HepG2 (cell line): ENCODE results near the gene TRRAP. TPM values are rescaled to one million over a fixed set of nuclear protein-coding genes. Genes with fewer than 3 reads are reported as not detected.

Experiments
- ATAC-seq: fragments of 200-7000 bp; cut with Tn5 transposase; 3 replicates; pipeline ENCODE4 v1.9.1; 2020; ENCODE audit warnings: mild to moderate bottlenecking, moderate library complexity
- BruUV-seq: library from RNA; stranded (reverse); fragments of 400-500 nt; replicated peaks from 2 replicates; lab custom pipeline; 2021; lab: Mats Ljungman, UMichigan
- CTCF ChIA-PET: fragments of 300-600 bp; formaldehyde crosslinking; extraction: SDS; loops from one replicate; lab custom pipeline; 2021; ENCODE audit warnings: low total read pairs, inconsistent platforms, low intra/inter-chr PET ratio; lab: Yijun Ruan, JAX
- POLR2A ChIA-PET: fragments of 350-600 bp; sonication (Branson Sonifier 250); formaldehyde crosslinking; loops from one replicate; lab custom pipeline; 2020; ENCODE audit warnings: antibody characterized with exemption, inconsistent platforms; lab: Yijun Ruan, JAX
- DNase-seq: peaks from one replicate; pipeline ENCODE4 v3.0.0-alpha.2; 2015; ENCODE audit warnings: low spot score
- FAIRE-seq: peaks from 3 replicates; lab custom pipeline; 2011; peaks lifted over from hg19 to GRCh38; lab: Jason Lieb, UNC
- H2AFZ ChIP-seq: one replicate; pipeline ENCODE4 v1.6.1; 2011; ENCODE audit warnings: low read length, inconsistent platforms
- H3K27ac ChIP-seq: fragments of 300-600 bp; 3 replicates; pipeline ENCODE4 v1.8.0; 2011; ENCODE audit warnings: mixed run types, mild to moderate bottlenecking, mixed read lengths, low read length, inconsistent platforms; ENCODE audit not compliant: insufficient read depth; ENCODE audit errors: extremely low read length
- H3K27me3 ChIP-seq, 2 experiments: fragments of 200-600 bp in 1 of 2; 2 replicates in 1 of 2; 3 replicates in 1 of 2; pipeline versions ENCODE4 v1.6.0 to v1.8.0; 2011; ENCODE audit warnings: low read length in 2 of 2, mild to moderate bottlenecking in 2 of 2, moderate library complexity in 2 of 2, inconsistent platforms in 1 of 2; ENCODE audit not compliant: insufficient read depth in 2 of 2, control insufficient read depth in 1 of 2
- H3K36me3 ChIP-seq, 2 experiments: fragments of 200-600 bp in 1 of 2; replicated peaks in 1 of 2; 2 replicates in 1 of 2; 3 replicates in 1 of 2; pipeline versions ENCODE4 v1.5.1 to v1.8.0; 2011; ENCODE audit warnings: low read length in 2 of 2, inconsistent platforms in 1 of 2; ENCODE audit not compliant: insufficient read depth in 2 of 2, control insufficient read depth in 1 of 2
- H3K4me1 ChIP-seq: 2 replicates; pipeline ENCODE4 v1.5.1; 2012; ENCODE audit warnings: low read length, inconsistent platforms; ENCODE audit not compliant: insufficient read depth
- H3K4me2 ChIP-seq: 2 replicates; pipeline ENCODE4 v1.6.0; 2011; ENCODE audit warnings: low read depth, low read length, inconsistent platforms
- H3K4me3 ChIP-seq, 3 experiments: fragments of 200-600 bp in 1 of 3; sonication (generic), shearing (Covaris generic) in 1 of 3; replicated peaks in 1 of 3; 2 replicates each; pipeline ENCODE4 v1.5.1; 2011 to 2016; ENCODE audit warnings: low read length in 3 of 3, inconsistent platforms in 2 of 3, low read depth in 2 of 3, mild to moderate bottlenecking in 2 of 3, control low read depth in 1 of 3, mixed read lengths in 1 of 3; ENCODE audit not compliant: insufficient read depth in 1 of 3
- H3K79me2 ChIP-seq: one replicate; pipeline ENCODE4 v1.6.1; 2011; ENCODE audit warnings: low read length, inconsistent platforms; ENCODE audit not compliant: insufficient read depth
- H3K9ac ChIP-seq: 2 replicates; pipeline ENCODE4 v1.6.0; 2011; ENCODE audit warnings: mild to moderate bottlenecking, low read depth, low read length, inconsistent platforms; ENCODE audit not compliant: insufficient read depth
- H3K9me3 ChIP-seq: 2 replicates; pipeline ENCODE4 v1.5.1; 2012; ENCODE audit warnings: mild to moderate bottlenecking, low read length
- H4K20me1 ChIP-seq: 2 replicates; pipeline ENCODE4 v1.6.0; 2011; ENCODE audit warnings: inconsistent platforms, mild to moderate bottlenecking, low read length, moderate library complexity; ENCODE audit not compliant: insufficient read depth
- DDIT3 ChIP-seq: sonication (generic); formaldehyde crosslinking; IDR thresholded peaks from 2 replicates; pipeline ENCODE4 v1.4.0; 2020; ENCODE audit warnings: mild to moderate bottlenecking, missing genetic modification reagents
- GLMP ChIP-seq: sonication (generic); formaldehyde crosslinking; IDR thresholded peaks from 2 replicates; pipeline ENCODE4 v1.9.0; 2021; ENCODE audit warnings: missing genetic modification reagents, mild to moderate bottlenecking, borderline replicate concordance
- PITX1 ChIP-seq: sonication (generic); formaldehyde crosslinking; IDR thresholded peaks from 2 replicates; pipeline ENCODE4 v1.5.1; 2020; ENCODE audit warnings: mild to moderate bottlenecking, missing genetic modification reagents
- RFXANK ChIP-seq: IDR thresholded peaks from 2 replicates; pipeline ENCODE4 v1.6.1; 2016
- SKIL ChIP-seq: sonication (generic); formaldehyde crosslinking; IDR thresholded peaks from 2 replicates; pipeline ENCODE4 v1.8.0; 2022; ENCODE audit warnings: missing genetic modification reagents, mild to moderate bottlenecking, moderate library complexity, borderline replicate concordance
- ZNF747 ChIP-seq: sonication (generic); formaldehyde crosslinking; IDR thresholded peaks from 2 replicates; pipeline ENCODE4 v1.8.1; 2023; ENCODE audit warnings: missing genetic modification reagents, mild to moderate bottlenecking, borderline replicate concordance
- WGBS: methylation state at CpG from one replicate; pipeline ENCODE4 v1.1.6; 2017; ENCODE audit warnings: low lambda C conversion rate; 5-methylcytosine and 5-hydroxymethylcytosine counted together
- in situ Hi-C: cut with HindIII; loops from 2 replicates; pipeline ENCODE4 v1.10.0; 2017; ENCODE audit warnings: low pct_unique_long_range_greater_than_20kb; ENCODE audit not compliant: extremely low pct_ligation_motif_present
- intact Hi-C: fragments of 100-400 bp; cut with micrococcal nuclease; formaldehyde crosslinking; loops from one replicate; pipeline ENCODE4 v1.10.0; 2022; ENCODE audit not compliant: unreplicated experiment
- polyA plus RNA-seq, 8 experiments: library from polyadenylated mRNA; depleted of rRNA in 3 of 8; stranded (reverse) in 7 of 8; unstranded in 1 of 8; fragments of >200 nt; fragmentation: Illumina TruSeq in 4 of 8; extraction: Trizol in 4 of 8; gene quantifications; 2 replicates each; pipeline versions ENCODE4 v1.2.1 to v1.2.3, GENCODE V29; 2011 to 2016; ENCODE audit warnings: low read depth in 4 of 8, missing spikeins in 1 of 8, mixed read lengths in 1 of 8; ENCODE audit not compliant: insufficient read depth in 1 of 8
- total RNA-seq, 5 experiments: library from RNA; depleted of rRNA; stranded (reverse); fragments of >200 nt; fragmentation: Illumina TruSeq; extraction: Trizol; gene quantifications; 2 replicates each; pipeline ENCODE4 v1.2.3, GENCODE V29; 2016; ENCODE audit warnings: low read depth in 1 of 5

TRRAP gene
- total and polyA plus RNA-seq, 2 of the 13 experiments (the other 11 are each of a cell fraction or from before 2014, with no cell fraction given), result 8.6 to 10.5 TPM

GRCh38 chr7:99019523-99020412 lies 141.4 kb downstream of the TRRAP start:
- H3K4me1 ChIP-seq, result no peaks in the 10 kb centered on the region
- FAIRE-seq (no peak), DNase-seq (no peak), ATAC-seq (no peak)
- H3K36me3 ChIP-seq, result peaks cover 4 to 8% of the 10 kb centered on the region in 2 experiments; a peak in 3 of 5 replicates
- H3K79me2 ChIP-seq, result no peaks in the 10 kb centered on the region
- no peak overlapping the region for H3K4me2 ChIP-seq
- H4K20me1 ChIP-seq, result no peaks in the 10 kb centered on the region
- intact Hi-C loops, result no loop called here
- ChIA-PET POLR2A (no interaction called here), CTCF (no interaction called here)
- H3K4me3 ChIP-seq, result no peak overlapping the region
- H2AFZ ChIP-seq, result no peak overlapping the region
- 92% methylated on average over 12 of the region's 12 CpGs for WGBS
- no peaks in the 10 kb centered on the region for H3K9me3 ChIP-seq
- H3K27me3 ChIP-seq, result no peaks in the 10 kb centered on the region
- H3K9ac ChIP-seq, result no peak overlapping the region
- TF ChIP-seq SKIL (CRISPR knock-in tag) (no peak), ZNF747 (no peak), GLMP (CRISPR knock-in tag) (no peak), DDIT3 (CRISPR knock-in tag) (no peak), PITX1 (CRISPR knock-in tag) (no peak), RFXANK (CRISPR knock-in tag) (no peak)
- no peak overlapping the region for H3K27ac ChIP-seq
- no TSS peak for BruUV-seq
- in situ Hi-C loops, result no loop called here
